HG03354 (cell line): ENCODE results near the gene ZNF333.

Source experiments
- ATAC-seq: cut with Tn5 transposase; IDR thresholded peaks from one replicate; pipeline ENCODE4 v1.9.1; 2021; ENCODE audit warnings: mild to moderate bottlenecking; ENCODE audit not compliant: unreplicated experiment, poor library complexity, severe bottlenecking

The ZNF333 gene

DNA sequence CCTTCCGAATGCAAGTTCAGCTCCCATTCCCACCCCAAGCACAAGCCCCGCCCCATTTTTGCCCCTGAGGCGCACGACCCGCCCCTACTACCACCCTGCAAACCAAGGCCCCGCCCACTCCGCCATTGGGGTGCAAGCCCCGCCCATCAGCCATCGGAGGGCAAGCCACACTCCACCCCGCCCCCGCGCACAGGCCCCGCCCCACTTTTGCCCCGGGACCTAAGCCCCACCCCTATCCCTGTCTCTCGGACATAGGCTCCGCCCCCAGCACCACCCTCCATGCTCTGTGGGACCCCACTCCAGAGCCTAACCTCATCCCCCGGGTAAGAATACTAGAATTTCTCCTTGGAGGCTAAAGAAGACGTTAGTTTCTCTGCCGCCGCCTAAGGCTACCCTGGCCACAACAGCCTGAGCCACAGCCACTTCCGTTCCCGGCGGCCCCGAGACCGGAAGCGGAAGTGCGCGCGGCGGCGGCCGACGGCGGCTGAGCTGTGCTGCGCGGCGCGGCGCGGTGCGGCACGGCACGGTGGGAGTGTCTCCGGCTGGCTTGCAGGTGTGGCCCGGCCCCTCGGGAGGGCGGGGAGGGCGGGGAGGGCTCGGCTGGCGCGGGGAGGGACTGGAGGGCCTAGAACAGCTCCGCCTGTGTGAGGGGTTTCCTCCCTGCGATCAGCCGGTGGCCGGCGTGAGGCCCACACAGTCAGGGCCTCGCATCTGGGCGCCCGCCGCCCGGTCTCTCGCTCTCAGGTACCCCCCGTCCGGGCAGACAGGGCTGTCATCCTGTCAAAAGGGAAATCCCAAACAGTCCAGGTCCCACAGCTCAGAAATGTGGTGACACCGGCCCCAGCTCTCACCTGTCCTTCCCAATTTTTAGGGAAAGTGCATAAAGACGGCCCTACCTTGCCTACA, at the start of gene ZNF333:
Gene ZNF333 (plus strand): TSS at position 451 of the 906 bp plus-strand sequence. CDS start 3,444 bp downstream, outside the sequence.
- peak; percentile 89 for ATAC-seq

DNA sequence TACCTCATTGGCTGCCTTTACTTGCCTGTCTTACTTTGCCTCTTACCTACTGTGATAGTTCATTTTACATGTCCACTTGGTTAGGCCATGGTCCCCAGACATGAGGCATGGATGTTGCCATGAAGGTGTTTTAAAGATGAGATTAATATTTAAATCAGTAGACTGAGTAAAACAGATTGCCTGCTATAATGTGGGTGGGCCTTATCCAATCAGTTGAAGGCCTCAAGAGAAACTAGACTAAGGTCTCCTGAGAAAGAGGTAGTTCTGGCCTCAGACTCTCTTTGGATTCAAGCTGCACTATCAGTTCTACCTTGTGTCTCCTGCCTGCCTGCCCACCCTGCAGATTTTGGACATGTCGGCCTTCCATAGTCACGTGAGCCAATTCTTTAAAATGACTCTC, 41.3 kb upstream of the ZNF333 start:
- no peak for ATAC-seq

DNA sequence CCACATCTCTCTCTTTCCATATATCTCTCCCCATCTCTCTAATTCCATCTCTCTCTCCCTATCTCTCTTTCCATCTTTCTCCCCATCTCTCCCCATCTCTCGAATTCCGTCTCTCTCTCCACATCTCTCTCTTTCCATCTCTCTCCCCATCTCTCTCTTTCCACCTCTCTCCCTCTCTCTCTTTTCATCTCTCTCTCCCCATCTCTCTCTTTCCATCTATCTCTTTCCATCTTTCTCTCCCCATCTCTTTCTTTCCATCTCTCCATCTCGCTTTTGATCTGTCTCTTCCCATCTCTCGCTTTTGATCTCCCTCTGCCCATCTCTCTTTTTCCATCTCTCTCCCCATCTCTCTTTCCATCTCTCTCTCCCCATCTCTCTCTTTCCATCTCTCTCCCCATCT, 40.8 kb upstream of the ZNF333 start:
- no peak for ATAC-seq

DNA sequence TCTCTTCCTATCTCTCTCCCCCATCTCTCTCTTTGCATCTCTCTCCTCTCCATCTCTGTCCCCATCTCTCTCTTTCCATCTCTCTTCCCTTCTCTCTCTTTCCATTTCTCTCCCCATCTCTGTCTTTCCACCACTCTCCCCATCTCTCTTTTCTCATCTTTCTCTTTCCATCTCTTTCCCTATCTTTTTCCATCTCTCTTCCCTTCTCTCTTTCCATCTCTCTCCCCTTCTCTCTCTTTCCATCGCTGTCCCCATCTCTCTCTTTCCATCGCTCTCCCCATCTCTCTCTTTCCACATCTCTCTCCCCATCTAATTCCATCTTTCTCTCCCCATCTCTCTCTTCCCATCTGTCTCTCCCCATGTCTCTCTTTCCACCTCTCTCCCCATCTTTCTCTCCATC, 39.7 kb upstream of the ZNF333 start:
- ATAC-seq = no peak

DNA sequence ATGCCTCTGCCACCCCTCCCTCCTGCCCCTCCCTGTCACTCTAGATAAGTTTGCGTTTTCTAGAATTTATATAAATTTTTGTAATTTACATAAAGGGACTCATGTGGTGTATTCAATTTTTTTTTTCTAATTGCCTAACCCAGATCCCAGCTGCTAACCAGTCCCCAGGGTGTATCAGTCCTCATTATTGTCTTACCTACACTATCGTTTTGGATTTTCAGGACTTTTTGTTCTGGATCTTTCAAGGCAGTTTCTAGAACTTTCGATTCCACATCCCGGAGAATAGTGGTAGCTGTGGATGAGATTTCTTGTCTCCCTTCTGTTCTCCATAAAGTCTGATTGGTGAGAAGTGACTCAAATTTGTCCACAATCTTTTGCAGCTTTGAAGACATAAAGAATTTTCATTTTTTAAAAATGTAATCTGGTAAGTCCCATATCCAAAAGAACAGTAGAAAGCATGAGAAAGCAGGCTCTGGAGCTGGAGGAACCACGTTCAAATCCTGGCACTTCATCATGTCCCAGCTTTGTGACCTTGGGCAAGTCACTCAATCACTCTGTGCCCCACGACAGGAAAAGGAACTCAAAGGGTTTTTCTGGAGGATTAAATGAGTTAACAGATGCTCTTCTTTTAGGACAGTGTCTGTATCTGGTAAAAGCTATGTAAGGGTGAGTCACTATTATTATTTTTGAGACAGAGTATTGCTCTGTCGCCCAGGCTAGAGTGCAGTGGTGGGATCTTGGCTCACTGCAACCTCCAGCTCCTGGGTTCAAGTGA, 34.9 kb upstream of the ZNF333 start:
- ATAC-seq = no peak

DNA sequence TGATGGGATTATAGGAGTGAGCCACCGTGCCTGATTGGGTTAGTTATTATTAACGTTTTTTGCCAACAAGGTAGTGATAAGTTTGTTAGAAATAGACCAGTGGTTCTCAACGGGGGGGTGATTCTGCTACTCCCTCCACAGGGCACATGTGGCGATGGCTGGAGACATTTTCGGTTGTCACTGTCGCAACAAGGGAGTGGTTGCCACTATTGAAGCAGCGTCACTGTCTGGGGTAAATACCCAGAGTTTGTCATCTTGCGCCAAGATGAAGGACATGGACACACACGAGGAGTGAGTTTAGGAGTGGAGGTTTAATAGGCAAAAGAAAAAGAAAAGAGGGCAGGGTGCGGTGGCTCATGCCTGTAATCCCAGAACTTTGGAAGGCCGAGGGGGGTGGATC, 34.1 kb upstream of the ZNF333 start:
- ATAC-seq = no peak

DNA sequence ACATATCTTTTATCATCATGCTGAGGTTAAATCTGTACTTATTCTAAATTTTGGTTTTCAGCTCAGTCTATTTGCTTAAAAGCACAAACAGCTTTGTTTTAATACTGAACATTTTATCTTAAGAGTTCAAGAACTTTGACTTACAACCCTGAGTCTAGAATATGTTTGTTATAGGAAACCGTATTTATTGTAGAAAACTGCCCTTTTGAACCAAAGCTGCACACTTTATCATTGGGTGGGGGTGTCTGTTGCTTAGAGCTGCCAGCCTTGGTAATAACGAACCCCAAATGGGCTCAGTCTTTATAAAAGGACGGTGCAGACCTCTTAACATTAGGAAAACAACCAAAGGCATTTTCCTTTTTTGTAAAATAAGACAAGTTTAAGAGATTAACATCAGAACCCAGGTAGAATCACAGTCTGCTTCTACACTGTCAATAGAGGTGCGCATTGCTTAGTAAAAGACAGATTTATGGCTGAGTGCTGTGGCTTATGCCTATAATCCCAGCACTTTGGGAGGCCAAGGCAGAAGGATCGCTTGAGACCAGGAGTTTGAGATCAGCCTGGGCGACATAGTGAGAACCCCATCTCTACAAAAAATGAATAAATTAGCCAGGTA, 29.9 kb upstream of the ZNF333 start:
- ATAC-seq = no peak

DNA sequence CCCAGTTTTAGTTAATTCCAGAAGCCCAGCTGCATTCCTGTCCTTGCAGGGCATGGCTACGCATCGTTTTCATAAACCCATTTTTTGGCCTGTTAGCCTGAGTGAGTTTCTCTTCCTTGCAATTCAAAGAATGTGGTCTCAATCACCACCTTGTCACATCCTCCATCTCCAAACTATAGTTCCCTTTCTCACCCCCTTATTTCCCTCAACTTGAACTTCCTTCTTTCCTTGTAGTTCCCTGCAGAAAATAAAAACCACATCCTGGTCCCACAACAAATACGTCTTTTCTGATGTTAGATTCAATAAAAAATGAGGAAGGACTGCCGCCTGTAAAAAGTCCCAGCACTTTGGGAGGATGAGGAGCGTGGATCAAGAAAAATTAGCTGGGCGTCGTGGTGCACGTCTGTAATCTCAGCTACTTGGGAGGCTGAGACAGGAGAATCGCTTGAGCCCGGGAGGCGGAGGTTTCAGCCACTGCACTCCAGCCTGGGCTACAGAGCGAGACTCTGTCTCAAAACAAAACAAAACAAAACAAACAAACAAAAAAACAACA, 28.4 kb upstream of the ZNF333 start:
- no peak for ATAC-seq

DNA sequence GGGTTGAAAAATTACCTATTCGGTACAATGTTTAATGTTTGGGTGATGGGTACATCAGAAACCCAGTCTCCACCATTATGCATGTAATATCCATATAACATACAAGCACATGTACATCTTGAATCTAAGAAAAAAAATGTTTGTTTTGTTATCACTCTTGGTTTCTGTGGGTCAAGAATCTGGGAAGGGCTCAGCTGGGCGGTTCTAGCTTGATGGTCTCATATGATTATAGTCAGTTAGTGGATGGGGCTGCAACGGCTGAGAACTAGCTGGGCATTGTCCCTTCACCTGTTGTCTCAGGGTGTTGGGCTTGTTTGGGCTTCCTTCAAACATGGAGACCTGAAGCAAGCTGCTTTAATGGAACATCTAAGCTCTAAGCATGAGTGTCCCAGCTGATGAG, 19.9 kb upstream of the ZNF333 start:
- no peak for ATAC-seq

DNA sequence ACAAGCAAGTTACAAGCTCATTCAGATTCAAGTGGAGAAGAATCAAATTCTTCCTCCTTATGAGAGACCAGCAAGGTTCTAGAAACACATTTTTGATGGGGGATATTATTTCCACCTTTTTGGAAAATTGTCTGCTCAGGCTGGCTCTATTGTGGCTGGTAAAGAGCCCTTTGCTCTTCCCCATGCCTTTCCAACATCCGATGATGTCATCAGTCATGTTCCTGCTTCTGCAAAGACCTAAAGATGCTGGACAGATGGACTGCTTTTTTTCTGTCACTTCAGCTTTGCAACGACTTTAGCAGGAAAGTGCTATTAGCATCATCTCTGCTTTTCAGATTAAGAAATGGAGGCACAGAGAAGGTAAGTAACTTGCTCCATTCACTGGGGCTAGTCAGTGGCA, 19.4 kb upstream of the ZNF333 start:
- ATAC-seq = no peak

DNA sequence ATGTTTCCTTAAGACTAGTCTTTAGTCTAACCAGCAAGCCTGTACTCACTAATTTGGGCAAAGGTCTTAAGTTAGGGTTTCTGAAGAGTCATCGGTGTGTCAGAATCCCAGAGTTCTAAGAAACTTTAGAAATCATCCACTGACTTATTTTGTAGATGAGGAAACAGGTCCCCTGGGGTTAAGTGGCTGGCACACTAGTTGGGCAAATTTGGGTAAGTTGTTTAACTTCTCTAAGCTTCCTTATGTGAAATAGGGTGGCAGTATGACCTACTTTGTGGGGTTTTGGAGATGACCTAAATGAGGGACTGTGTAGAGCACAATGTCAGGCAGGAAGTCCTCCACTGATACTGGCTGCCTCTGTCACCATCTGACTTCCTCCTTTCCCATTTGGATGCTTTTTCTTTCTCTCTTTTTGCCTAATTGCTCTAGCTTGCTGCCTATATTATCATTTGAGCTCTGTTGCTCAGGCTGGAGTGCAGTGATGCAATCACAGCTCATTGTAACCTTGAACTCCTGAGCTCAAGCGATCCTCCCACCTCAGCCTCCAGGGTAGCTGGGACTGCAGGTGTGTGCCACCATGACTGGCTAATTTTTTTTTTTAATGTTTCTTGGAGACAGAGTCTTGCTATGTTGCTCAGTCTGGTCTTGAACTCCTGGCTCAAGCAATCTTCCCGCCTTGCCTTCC, 17.5 kb upstream of the ZNF333 start:
- no peak for ATAC-seq

DNA sequence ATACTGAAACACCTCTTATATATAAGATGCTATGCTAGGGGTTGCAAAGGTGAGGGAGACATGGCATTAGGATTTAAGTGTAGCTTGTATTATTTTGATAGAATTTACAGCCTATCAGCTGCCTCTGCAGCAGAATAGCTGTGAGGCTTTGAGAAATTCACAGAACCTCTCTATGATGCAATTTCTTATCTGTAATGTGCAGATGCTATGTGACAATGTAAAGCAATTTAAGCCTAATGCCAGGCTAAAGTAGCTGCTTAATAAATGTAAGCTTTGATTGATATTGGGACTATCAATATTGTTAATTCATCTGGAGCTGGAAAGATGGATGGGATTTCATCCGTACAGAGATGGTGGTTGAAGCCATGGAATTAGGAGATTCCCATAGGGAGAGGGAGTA, 16.8 kb upstream of the ZNF333 start:
- no peak for ATAC-seq

DNA sequence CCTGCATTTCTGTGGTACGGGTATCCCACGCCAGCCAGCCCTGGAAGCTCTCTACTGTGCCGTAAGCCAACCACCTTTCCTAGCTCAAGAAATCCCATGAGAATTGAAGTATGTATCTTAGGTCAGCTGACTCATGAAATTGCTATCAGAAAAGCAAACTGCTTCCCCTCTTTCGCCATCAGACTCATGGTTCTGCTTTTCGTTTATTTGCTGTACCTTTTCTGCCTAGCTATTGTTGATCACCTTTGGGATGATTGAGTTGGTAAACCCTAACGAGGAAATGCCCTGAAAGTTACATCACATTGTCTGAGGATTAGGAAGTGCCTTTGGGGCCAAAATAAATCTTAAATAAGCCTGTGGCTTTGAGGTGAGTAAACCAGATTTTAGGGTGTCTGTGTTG, 15.1 kb upstream of the ZNF333 start, which contains the start of gene ADGRE3:
Gene ADGRE3 (minus strand): TSS at position 81 of the 400 bp plus-strand sequence. CDS start 74 bp downstream, at position 7.
- ATAC-seq = no peak

DNA sequence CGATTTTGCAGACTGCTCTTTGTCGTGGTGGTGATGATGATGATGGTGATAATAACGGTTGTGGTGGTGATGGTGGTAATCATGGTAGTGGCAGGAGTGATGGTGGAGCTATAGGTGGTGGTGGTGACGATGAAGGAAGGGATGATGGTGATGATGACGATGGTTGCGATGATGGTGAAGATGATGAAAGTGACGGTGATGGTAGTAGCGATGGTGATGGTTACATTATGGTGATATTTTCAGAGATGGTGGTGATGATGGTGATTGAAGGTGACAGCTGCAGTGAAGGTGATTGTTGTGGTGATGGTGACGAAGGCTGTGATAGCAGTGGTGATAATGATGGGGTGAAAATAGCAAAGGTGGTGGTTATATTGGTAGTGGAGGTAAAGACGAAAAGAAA, 13.1 kb upstream of the ZNF333 start:
- no peak for ATAC-seq

DNA sequence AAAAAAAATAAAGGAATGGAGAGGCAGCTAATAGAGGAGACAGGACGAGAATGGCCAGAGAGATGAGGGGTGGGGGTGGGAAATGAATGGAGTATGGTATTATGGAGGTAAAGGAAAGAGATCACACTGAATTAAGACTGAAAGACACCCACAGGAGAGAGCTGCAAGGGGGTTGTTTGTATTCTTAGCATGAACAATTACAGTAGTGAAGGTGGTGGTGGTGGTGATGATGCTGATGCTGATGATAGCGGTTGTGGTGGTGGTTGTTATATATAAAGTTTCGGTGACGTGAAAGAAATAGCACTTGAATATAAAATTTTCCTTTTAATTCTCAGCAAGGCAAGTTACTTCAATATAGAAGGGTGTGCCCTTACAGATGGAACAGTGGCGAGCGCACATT, 12.4 kb upstream of the ZNF333 start:
- no peak for ATAC-seq

DNA sequence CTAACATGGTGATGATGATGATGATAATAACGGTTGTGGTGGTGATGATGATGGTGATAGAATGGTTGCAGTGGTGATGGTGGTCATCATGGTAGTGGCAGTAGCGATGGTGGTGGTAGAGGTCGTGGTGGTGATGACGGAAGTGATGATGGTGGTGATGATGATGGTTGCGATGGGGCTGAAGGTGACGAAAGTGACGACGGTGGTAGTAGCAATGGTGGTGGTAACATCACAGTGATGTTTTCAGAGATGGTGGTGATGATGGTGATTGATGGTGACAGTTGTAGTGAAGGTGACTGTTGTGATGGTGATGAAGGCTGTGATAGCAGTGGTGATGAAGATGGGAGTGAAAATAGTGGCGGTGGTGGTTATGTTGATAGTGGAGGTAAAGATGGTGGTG, 11.6 kb upstream of the ZNF333 start:
- no peak for ATAC-seq

DNA sequence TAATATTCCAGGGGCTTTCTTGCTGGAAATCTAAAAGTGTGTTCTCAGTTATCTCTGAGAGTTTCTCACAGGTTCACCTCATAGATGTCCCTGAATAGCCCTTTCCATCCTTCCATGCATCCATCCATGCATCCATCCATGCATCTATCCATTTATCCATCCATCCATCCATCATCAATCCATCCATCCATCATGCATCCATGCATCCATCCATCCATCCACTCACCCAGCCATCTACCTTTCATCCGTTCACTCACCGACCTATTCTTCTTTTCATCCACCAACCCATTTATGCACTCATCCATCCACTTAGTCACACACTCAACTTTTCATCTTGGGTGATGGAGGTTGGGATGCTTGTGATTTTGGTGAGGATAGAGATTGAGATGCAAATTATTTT, 7.8 kb upstream of the ZNF333 start:
- no peak for ATAC-seq

DNA sequence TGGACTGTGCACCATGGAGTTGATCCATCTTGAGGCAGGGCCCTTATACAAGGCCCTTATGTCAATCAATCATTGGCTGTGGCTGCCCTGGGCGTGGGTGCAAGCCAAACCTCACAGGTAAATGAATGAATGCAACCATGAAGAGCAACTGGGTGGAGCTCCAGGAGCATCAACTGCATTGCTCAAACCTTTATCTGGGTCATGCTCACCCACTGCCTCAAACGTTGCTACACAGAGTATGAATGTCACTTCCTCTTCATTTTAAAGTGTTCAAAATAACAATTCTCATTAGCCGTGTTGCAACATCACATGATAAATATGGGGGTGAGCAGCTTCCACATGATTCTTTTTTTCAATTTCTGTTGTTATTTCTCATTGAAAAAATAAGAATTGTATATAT, 6.4 kb upstream of the ZNF333 start:
- no peak for ATAC-seq

DNA sequence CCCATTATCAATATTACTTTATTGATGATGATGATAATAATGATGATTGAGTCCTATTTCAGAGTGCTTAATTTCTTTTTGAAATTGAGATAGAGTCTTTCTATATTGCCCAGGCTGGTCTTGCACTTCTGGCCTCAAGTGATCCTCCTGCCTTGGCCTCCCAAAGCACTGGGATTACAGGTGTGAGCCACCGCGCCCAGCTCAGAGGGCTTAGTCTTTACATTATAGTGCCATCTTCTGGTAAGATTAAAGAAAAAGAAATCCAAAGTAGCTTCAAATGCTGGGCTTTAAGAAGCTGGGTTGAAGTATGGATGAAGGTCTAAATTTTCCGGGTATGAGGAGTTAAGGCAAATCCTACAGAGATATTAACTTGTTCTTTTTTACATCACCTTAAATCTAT, 3.4 kb upstream of the ZNF333 start:
- no peak for ATAC-seq
